A673 (cell line): Measurements from ENCODE around the gene FBXL19.

Experiments
- CTCF ChIP-seq: fragments of 300-800, 200-600 bp; sonication (generic); conservative IDR thresholded peaks from 2 replicates; pipeline ENCODE4 v1.5.1; 2017; ENCODE audit warnings: low read depth, mild to moderate bottlenecking, antibody characterized with exemption, low read length, moderate library complexity, mixed read lengths
- EZH2 ChIP-seq: fragments of 200-600 bp; sonication (generic); IDR thresholded peaks from 2 replicates; pipeline ENCODE4 v1.6.1; 2017; ENCODE audit warnings: borderline replicate concordance, low read depth, mild to moderate bottlenecking, mixed read lengths, antibody characterized with exemption, low read length; ENCODE audit not compliant: poor library complexity, severe bottlenecking

GRCh38 chr16:30956601-30957455, 33.5 kb downstream of the FBXL19 start:
- TF ChIP-seq CTCF (peak; percentile 47; the same call in 1 of the 2 replicates), EZH2 (no peak)
